ENCODE results near the gene GFM1. TPM values are rescaled to one million over a fixed set of nuclear protein-coding genes. Genes with fewer than 3 reads are reported as not detected.

GFM1 gene
- total RNA-seq, 1 donor from 2014 or later: 20.8 TPM

DNA sequence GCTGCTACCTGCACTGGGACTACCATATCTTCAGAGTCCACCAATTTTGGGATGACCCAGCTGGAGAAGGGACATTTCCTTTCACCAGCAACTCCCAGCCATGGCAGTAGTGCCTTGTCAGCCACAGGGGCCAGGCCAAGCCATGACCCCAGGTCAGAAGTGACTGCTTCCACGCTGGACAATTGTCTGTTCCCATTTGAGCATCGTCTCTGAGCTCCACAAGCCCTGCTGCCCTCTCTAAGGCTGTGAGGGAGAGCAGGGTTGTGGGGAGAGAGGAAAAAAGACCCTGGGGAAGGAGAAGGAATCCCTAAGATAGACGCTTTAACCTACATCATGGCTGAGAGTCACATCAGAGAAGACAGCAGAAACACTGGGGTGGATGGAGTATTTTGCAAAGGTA lies 95.3 kb downstream of the GFM1 start:
- no peak overlapping the region for H3K4me3 ChIP-seq (ENCODE audit: low read depth, low read length)
- no peak for DNase-seq (ENCODE audit: low read depth)
- TF ChIP-seq, protein P1, sequence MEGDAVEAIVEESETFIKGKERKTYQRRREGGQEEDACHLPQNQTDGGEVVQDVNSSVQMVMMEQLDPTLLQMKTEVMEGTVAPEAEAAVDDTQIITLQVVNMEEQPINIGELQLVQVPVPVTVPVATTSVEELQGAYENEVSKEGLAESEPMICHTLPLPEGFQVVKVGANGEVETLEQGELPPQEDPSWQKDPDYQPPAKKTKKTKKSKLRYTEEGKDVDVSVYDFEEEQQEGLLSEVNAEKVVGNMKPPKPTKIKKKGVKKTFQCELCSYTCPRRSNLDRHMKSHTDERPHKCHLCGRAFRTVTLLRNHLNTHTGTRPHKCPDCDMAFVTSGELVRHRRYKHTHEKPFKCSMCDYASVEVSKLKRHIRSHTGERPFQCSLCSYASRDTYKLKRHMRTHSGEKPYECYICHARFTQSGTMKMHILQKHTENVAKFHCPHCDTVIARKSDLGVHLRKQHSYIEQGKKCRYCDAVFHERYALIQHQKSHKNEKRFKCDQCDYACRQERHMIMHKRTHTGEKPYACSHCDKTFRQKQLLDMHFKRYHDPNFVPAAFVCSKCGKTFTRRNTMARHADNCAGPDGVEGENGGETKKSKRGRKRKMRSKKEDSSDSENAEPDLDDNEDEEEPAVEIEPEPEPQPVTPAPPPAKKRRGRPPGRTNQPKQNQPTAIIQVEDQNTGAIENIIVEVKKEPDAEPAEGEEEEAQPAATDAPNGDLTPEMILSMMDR (conservative IDR thresholded peaks at IDR 0.05; ENCODE audit: low read depth, low read length): no peak

Other genes starting within 250 kb of the GFM1 start
- gene MLF1, start 73.3 kb upstream of the GFM1 start, total RNA-seq: 5.4 and 7.6 TPM in 2 replicates
- 13.3 and 14.4 TPM in 2 replicates for gene LXN, start 28.1 kb downstream of the GFM1 start, total RNA-seq
- gene RARRES1, start 87.9 kb downstream of the GFM1 start, total RNA-seq: 9.8 and 10.4 TPM in 2 replicates
- gene MFSD1, start 157.5 kb downstream of the GFM1 start, total RNA-seq: 27.8 and 32.8 TPM in 2 replicates